Measurements from ENCODE around the gene FGD2. TPM values are rescaled to one million over a fixed set of nuclear protein-coding genes. Genes with fewer than 3 reads are reported as not detected.

The FGD2 gene
- total and polyA plus RNA-seq, 2 experiments from 2014 or later = 0.29 TPM; not detected in 1

GRCh38 chr6:37077905-37078296 is 72.4 kb downstream of the FGD2 start:
- Histone ChIP-seq H3K27me3 (no peaks in the 10 kb centered on the region), H3K27ac (no peak overlapping the region), H3K4me1 (ENCODE audit: low read depth) (peaks cover 3% of the 10 kb centered on the region), H3K4me3 (no peak overlapping the region), H3K9me3 (ENCODE audit: low read depth) (no peaks in the 10 kb centered on the region), H3K36me3 (no peaks in the 10 kb centered on the region)
- DNase-seq (ENCODE audit: low read depth in 1 of 2, low spot score in 1 of 2) = peak; percentile 35 to 98
- TF ChIP-seq CTCF (IDR thresholded peaks at IDR 0.05; ENCODE audit: low read depth, low read length) = no peak

Other genes starting within 250 kb of the FGD2 start
- 29.2 and 52.1 TPM in 2 replicates for gene CPNE5, start 166.2 kb upstream of the FGD2 start, total RNA-seq
- gene CPNE5, start 166.2 kb upstream of the FGD2 start, polyA plus RNA-seq = 51.6 and 56.5 TPM in 2 replicates
- gene PPIL1, start 130.9 kb upstream of the FGD2 start, total RNA-seq = 37.0 and 70.8 TPM in 2 replicates
- gene PPIL1, start 130.9 kb upstream of the FGD2 start, polyA plus RNA-seq = 76.5 and 133 TPM in 2 replicates
- gene C6orf89, start 119.7 kb upstream of the FGD2 start, total RNA-seq = 26.7 and 27.6 TPM in 2 replicates
- 28.2 and 28.6 TPM in 2 replicates for gene C6orf89, start 119.7 kb upstream of the FGD2 start, polyA plus RNA-seq
- gene PI16, start 50.9 kb upstream of the FGD2 start, total RNA-seq = 0.07 TPM in 1 of 2 replicates, not detected in the other
- gene PI16, start 50.9 kb upstream of the FGD2 start, polyA plus RNA-seq = 0.07 and 0.37 TPM in 2 replicates
- 290 and 388 TPM in 2 replicates for gene MTCH1, start 19.5 kb upstream of the FGD2 start, total RNA-seq
- gene MTCH1, start 19.5 kb upstream of the FGD2 start, polyA plus RNA-seq = 447 and 533 TPM in 2 replicates
- 15.8 and 21.5 TPM in 2 replicates for gene PIM1, start 164.5 kb downstream of the FGD2 start, total RNA-seq
- 14.7 and 20.0 TPM in 2 replicates for gene PIM1, start 164.5 kb downstream of the FGD2 start, polyA plus RNA-seq

Measured in cardiac muscle cell (in vitro differentiated cells and primary cell).